GM23338 (cell line): ENCODE data around the gene CRX. TPM values are rescaled to one million over a fixed set of nuclear protein-coding genes. Genes with fewer than 3 reads are reported as not detected.

ENCODE experiments used
- ATAC-seq: fragments of 200-7000 bp; cut with Tn5 transposase; 3 replicates; pipeline ENCODE4 v1.9.1; 2020
- DNase-seq: peaks from one replicate; pipeline ENCODE4 v3.0.0-alpha.2; 2015; ENCODE audit warnings: low spot score
- H2AFZ ChIP-seq: fragments of 200-600 bp; sonication (generic); 2 replicates; pipeline ENCODE4 v1.8.0; 2016; ENCODE audit warnings: antibody characterized with exemption, mild to moderate bottlenecking, moderate library complexity
- H3F3A ChIP-seq: fragments of 200-600 bp; sonication (generic); replicated peaks from 2 replicates; pipeline ENCODE4 v1.8.0; 2017; ENCODE audit warnings: antibody characterized with exemption, mixed run types, low read depth
- H3K27ac ChIP-seq: fragments of 200-600 bp; sonication (generic); 2 replicates; pipeline ENCODE4 v1.6.1; 2016; ENCODE audit warnings: low read depth
- H3K27me3 ChIP-seq: fragments of 200-600 bp; sonication (generic); 2 replicates; pipeline ENCODE4 v1.8.0; 2016; ENCODE audit warnings: mild to moderate bottlenecking, mixed run types, moderate library complexity; ENCODE audit not compliant: insufficient read depth
- H3K36me3 ChIP-seq: fragments of 200-600 bp; sonication (generic); 2 replicates; pipeline ENCODE4 v1.8.0; 2016; ENCODE audit warnings: mild to moderate bottlenecking; ENCODE audit not compliant: insufficient read depth
- H3K4me1 ChIP-seq: fragments of 200-600 bp; sonication (generic); 2 replicates; pipeline ENCODE4 v1.8.0; 2016; ENCODE audit warnings: mild to moderate bottlenecking, moderate library complexity; ENCODE audit not compliant: insufficient read depth
- H3K4me2 ChIP-seq: fragments of 200-600 bp; sonication (generic); 2 replicates; pipeline ENCODE4 v1.7.1; 2017; ENCODE audit warnings: mixed run types
- H3K4me3 ChIP-seq: fragments of 200-600 bp; sonication (generic); 2 replicates; pipeline ENCODE4 v1.6.1; 2016; ENCODE audit warnings: mixed run types
- H3K79me2 ChIP-seq: fragments of 200-600 bp; sonication (generic); replicated peaks from 2 replicates; pipeline ENCODE4 v1.8.0; 2017; ENCODE audit warnings: mild to moderate bottlenecking; ENCODE audit not compliant: insufficient read depth
- H3K9me2 ChIP-seq: fragments of 200-600 bp; sonication (generic); 2 replicates; pipeline ENCODE4 v1.8.0; 2017; ENCODE audit not compliant: insufficient read depth
- H4K20me1 ChIP-seq: fragments of 200-600 bp; sonication (generic); replicated peaks from 2 replicates; pipeline ENCODE4 v1.8.0; 2017; ENCODE audit warnings: mild to moderate bottlenecking; ENCODE audit not compliant: insufficient read depth
- H3K27ac Mint-ChIP-seq: 2 replicates; pipeline ENCODE4 v1.8.0; 2020; ENCODE audit warnings: inconsistent platforms, mild to moderate bottlenecking, moderate library complexity, mixed read lengths
- H3K27me3 Mint-ChIP-seq: 3 replicates; pipeline ENCODE4 v1.8.0; 2022; ENCODE audit warnings: low read depth, mild to moderate bottlenecking, moderate library complexity, mixed read lengths, inconsistent platforms; ENCODE audit not compliant: insufficient read depth, poor library complexity
- H3K36me3 Mint-ChIP-seq: 3 replicates; pipeline ENCODE4 v1.8.0; 2021; ENCODE audit warnings: low read depth, mild to moderate bottlenecking, inconsistent platforms, moderate library complexity, mixed read lengths
- H3K4me1 Mint-ChIP-seq: 3 replicates; pipeline ENCODE4 v1.8.0; 2020; ENCODE audit warnings: mild to moderate bottlenecking, inconsistent platforms, mixed read lengths
- H3K4me3 Mint-ChIP-seq: 3 replicates; pipeline ENCODE4 v1.8.0; 2021; ENCODE audit warnings: moderate library complexity, mild to moderate bottlenecking, inconsistent platforms, mixed read lengths
- H3K9me3 Mint-ChIP-seq: 3 replicates; pipeline ENCODE4 v1.8.0; 2020; ENCODE audit warnings: moderate library complexity, mild to moderate bottlenecking, inconsistent platforms, mixed read lengths
- CREB1 ChIP-seq: fragments of 250-450 bp; sonication (Bioruptor Pico); IDR thresholded peaks from 2 replicates; pipeline ENCODE4 v1.5.0; 2020; ENCODE audit warnings: low read depth, mild to moderate bottlenecking, moderate library complexity
- ETS1 ChIP-seq: IDR thresholded peaks from 2 replicates; pipeline ENCODE4 v1.6.1; 2016; ENCODE audit warnings: antibody characterized with exemption
- EZH2 ChIP-seq: fragments of 200-600 bp; sonication (generic); IDR thresholded peaks from one replicate; pipeline ENCODE4 v1.8.0; 2017; ENCODE audit warnings: antibody characterized with exemption, mild to moderate bottlenecking, low read depth; ENCODE audit not compliant: unreplicated experiment
- EZH2phosphoT487 ChIP-seq: fragments of 200-600 bp; sonication (generic); IDR thresholded peaks from one replicate; pipeline ENCODE4 v1.8.1; 2018; ENCODE audit warnings: antibody characterized with exemption; ENCODE audit not compliant: unreplicated experiment
- JUNB ChIP-seq: IDR thresholded peaks from one replicate; pipeline ENCODE4 v1.6.1; 2016; ENCODE audit warnings: antibody characterized with exemption; ENCODE audit not compliant: unreplicated experiment
- NANOG ChIP-seq: IDR thresholded peaks from 2 replicates; pipeline ENCODE4 v1.6.1; 2016; ENCODE audit warnings: antibody characterized with exemption, borderline replicate concordance
- POLR2AphosphoS5 ChIP-seq: IDR thresholded peaks from 2 replicates; pipeline ENCODE4 v1.6.1; 2016; ENCODE audit warnings: antibody characterized with exemption, low read depth
- STAT1 ChIP-seq: IDR thresholded peaks from one replicate; pipeline ENCODE4 v1.6.1; 2016; ENCODE audit warnings: antibody characterized with exemption; ENCODE audit not compliant: unreplicated experiment
- ZNF331 ChIP-seq: fragments of 250-450 bp; sonication (Bioruptor Pico); IDR thresholded peaks from 2 replicates; pipeline ENCODE4 v1.5.0; 2020; ENCODE audit warnings: low read depth, mild to moderate bottlenecking, moderate library complexity
- polyA plus RNA-seq: library from polyadenylated mRNA; unstranded; fragments of >200 nt; fragmentation: Nextera tagmentation; extraction: Ambion mirVana; gene quantifications from 2 replicates; pipeline ENCODE4 v1.2.1, GENCODE V29; 2016
- total RNA-seq: library from RNA; depleted of rRNA; stranded (reverse); fragments of >200 nt; shearing (Covaris generic); gene quantifications from 2 replicates; pipeline ENCODE4 v1.2.3, GENCODE V29; 2014
- TF ChIP-seq, protein P1 (sequence below), 2 experiments: fragments of 200-600 bp in 1 of 2; sonication (generic) in 1 of 2; conservative IDR thresholded peaks; 2 replicates each; pipeline versions ENCODE4 v1.5.1 to v1.6.1; 2016 to 2017; ENCODE audit warnings: antibody characterized with exemption in 2 of 2, low read depth in 2 of 2, mild to moderate bottlenecking in 2 of 2, moderate library complexity in 1 of 2

The CRX gene
- total and polyA plus RNA-seq, 2 experiments from 2014 or later, result 0.15 TPM; not detected in 1

GRCh38 chr19:47780215-47780551 is 41.6 kb upstream of the CRX start:
- peak overlapping the region; percentile 89 for H3K27ac Mint-ChIP-seq
- Histone ChIP-seq H3K36me3 (peaks cover 16% of the 10 kb centered on the region; the same call in 1 of the 2 replicates), H3K27ac (0 out of 2 replicates have a peak overlapping the region, but pooled peaks have one; percentile 19)

DNA sequence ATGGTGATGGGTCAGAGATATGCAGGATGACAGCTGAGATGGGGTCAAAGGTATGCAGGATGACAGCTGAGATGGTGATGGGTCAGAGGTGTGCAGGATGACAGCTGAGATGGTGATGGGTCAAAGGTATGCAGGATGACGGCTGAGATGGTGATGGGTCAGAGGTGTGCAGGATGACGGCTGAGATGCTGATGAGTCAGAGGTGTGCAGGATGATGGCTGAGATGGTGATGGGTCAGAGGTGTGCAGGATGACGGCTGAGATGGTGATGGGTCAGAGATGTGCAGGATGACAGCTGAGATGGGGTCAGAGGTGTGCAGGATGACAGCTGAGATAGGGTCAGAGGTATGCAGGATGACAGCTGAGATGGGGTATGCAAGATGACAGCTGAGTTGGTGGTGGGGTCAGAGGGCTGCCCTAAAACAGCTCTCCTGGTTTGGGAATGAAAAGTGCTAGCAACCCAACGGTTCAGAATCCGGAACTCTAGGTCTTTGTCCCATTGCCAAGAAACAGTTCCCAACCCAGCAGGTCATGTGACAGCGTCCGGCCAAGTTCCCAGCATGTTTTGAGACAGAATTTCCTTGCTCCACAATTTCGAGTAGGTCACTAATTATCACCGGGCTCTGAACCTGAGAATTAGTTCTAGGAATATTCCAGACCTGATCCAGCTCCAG is 40.0 kb upstream of the CRX start:
- DNase-seq (no peak), ATAC-seq (no peak)
- Histone ChIP-seq H3K9me2 (no peaks in the 10 kb centered on the region), H3K4me1 (peaks cover 11% of the 10 kb centered on the region; the same call in 1 of the 2 replicates), H2AFZ (no peak overlapping the region), H3K27ac (no peak overlapping the region), H3F3A (peaks cover 36% of the 10 kb centered on the region; the same call in 1 of the 2 replicates), H3K79me2 (peaks cover 33% of the 10 kb centered on the region), H3K27me3 (no peaks in the 10 kb centered on the region), H4K20me1 (peaks cover 17% of the 10 kb centered on the region), H3K4me2 (no peak overlapping the region), H3K36me3 (peaks cover 16% of the 10 kb centered on the region; the same call in 1 of the 2 replicates), H3K4me3 (no peak overlapping the region)
- TF ChIP-seq POLR2AphosphoS5 (peak; percentile 33; the same call in 1 of the 2 replicates), JUNB (no peak), STAT1 (no peak), ZNF331 (CRISPR knock-in tag) (no peak)
- H3K9me3 Mint-ChIP-seq, result no peaks in the 10 kb centered on the region
- no peak overlapping the region; the same call in 1 of the 2 replicates for H3K27ac Mint-ChIP-seq
- peaks cover 9% of the 10 kb centered on the region for H3K4me1 Mint-ChIP-seq
- peak overlapping the region; percentile 4; the same call in 1 of the 3 replicates for H3K4me3 Mint-ChIP-seq
- peaks cover 72% of the 10 kb centered on the region for H3K36me3 Mint-ChIP-seq
- H3K27me3 Mint-ChIP-seq, result peaks cover 23% of the 10 kb centered on the region

More at GRCh38 chr19:47780215-47780551, 41.6 kb upstream of the CRX start:
- no peaks in the 10 kb centered on the region for H3K27me3 ChIP-seq
- H3K4me2 ChIP-seq, result peak overlapping the region; percentile 97
- Mint-ChIP-seq H3K9me3 (no peaks in the 10 kb centered on the region), H3K36me3 (peaks cover 58% of the 10 kb centered on the region), H3K4me3 (peak overlapping the region; percentile 90), H3K4me1 (peaks cover 15% of the 10 kb centered on the region), H3K27me3 (peaks cover 23% of the 10 kb centered on the region)
- peaks cover 14% of the 10 kb centered on the region for H4K20me1 ChIP-seq
- peaks cover 29% of the 10 kb centered on the region; the same call in 1 of the 2 replicates for H3F3A ChIP-seq
- TF ChIP-seq, protein P1, sequence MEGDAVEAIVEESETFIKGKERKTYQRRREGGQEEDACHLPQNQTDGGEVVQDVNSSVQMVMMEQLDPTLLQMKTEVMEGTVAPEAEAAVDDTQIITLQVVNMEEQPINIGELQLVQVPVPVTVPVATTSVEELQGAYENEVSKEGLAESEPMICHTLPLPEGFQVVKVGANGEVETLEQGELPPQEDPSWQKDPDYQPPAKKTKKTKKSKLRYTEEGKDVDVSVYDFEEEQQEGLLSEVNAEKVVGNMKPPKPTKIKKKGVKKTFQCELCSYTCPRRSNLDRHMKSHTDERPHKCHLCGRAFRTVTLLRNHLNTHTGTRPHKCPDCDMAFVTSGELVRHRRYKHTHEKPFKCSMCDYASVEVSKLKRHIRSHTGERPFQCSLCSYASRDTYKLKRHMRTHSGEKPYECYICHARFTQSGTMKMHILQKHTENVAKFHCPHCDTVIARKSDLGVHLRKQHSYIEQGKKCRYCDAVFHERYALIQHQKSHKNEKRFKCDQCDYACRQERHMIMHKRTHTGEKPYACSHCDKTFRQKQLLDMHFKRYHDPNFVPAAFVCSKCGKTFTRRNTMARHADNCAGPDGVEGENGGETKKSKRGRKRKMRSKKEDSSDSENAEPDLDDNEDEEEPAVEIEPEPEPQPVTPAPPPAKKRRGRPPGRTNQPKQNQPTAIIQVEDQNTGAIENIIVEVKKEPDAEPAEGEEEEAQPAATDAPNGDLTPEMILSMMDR (conservative IDR thresholded peaks at IDR 0.05; ENCODE audit: low read depth in 2 of 2), result no peak
- TF ChIP-seq EZH2 (no peak), CREB1 (CRISPR knock-in tag) (no peak), EZH2phosphoT487 (no peak), ETS1 (no peak), NANOG (no peak), STAT1 (no peak)
- ATAC-seq, result no peak
- DNase-seq, result no peak
- peaks cover 33% of the 10 kb centered on the region for H3K79me2 ChIP-seq
- no peak overlapping the region for H2AFZ ChIP-seq
- no peaks in the 10 kb centered on the region for H3K9me2 ChIP-seq
- H3K4me3 ChIP-seq, result peak overlapping the region; percentile 98
- H3K4me1 ChIP-seq, result peaks cover 7% of the 10 kb centered on the region; the same call in 1 of the 2 replicates
